IPS-NIHi11 (cell line): ENCODE measurements around the gene NOTCH4.

Source experiments
- DNase-seq: peaks from one replicate; pipeline ENCODE4 v3.0.0; 2012; ENCODE audit warnings: mixed read lengths, low spot score

The NOTCH4 gene

DNA sequence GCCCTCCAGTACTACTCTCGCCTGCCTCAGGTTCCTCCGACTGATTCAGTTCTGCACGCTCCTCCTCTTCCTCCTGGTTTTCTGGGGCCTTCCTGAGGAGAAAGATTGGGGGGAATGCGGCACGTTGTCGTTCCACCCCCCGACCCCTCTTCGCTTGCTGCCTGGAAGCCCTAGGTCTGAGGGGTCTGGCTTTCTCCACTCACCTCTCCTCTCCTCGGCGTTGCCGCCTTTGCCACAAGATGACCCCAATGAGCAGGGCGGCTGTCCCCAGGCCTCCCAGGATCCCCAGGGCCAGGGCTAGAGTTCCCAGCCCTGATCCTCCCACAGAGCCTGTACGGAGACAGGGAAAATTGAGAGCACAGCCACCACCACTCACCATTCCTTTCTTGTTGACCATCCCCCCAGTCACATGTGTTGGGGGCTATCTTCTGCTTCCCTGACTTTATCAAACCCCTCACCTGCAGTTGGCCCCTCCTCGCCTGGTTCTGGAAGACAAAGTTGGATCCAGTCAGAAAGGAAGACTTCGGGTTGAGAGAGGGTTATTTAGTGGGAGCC lies 42.6 kb downstream of the NOTCH4 start:
- no peak for DNase-seq

DNA sequence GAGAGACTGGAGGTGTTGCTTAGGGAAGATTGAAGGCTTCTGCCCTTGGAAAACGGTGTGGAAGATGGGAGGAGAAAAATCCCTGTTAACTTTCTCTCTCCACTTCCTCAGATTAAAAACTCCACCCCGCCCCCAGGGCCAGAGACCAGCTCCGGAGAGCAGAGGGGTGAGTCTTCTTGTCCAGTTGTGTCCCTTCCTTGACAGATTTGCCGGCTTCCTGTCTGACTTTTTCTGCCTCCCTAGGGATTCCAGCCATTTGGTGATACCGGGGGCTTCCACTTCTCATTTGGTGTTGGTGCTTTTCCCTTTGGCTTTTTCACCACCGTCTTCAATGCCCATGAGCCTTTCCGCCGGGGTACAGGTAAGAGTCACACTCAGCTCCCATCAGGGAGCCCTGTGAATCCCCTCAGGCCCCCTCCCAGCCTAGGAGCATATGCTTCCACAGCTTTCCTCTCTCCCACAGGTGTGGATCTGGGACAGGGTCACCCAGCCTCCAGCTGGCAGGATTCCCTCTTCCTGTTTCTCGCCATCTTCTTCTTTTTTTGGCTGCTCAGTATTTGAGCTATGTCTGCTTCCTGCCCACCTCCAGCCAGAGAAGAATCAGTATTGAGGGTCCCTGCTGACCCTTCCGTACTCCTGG lies 44.0 kb downstream of the NOTCH4 start:
- no peak for DNase-seq

DNA sequence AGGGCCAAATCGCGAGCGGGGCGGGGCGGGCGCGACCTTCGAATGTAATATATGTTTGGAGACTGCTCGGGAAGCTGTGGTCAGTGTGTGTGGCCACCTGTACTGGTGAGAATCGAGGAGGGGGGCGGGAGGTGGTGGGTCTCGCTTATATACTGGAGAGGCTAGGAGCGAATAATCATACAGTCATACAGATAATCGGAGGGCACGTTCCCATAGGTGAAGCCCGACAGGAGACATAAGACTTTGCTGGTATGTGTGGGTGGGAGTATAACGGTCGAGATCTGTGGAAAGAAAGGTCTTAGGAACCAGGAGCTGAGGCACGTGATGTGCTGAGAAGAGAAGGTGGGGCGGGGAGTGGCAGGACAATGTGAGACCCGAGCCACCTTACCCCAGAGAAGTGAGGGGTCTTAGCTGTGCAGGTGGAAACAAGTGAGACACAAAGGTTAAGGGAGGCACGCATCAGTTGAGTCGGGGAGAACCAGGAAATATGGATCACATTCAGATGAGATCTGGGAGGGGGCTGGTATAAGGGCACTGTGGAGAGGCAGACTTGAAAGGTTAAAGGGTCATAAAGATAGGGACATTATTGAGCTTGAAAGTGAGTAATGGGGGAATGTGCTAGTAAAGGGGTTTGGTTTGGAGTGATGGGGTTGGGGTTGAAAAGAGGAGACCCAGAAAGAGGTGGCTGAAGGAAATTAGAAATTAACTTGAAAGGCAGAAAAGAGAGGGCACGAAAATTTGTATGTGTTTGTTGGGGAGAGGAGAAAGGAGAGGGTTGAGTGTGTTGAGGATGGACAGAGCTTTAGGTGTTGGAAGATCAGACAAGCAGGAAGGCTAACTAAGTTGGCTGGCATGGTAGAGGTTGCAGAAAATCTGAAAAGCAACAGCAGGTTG lies 45.1 kb downstream of the NOTCH4 start:
- DNase-seq = no peak

DNA sequence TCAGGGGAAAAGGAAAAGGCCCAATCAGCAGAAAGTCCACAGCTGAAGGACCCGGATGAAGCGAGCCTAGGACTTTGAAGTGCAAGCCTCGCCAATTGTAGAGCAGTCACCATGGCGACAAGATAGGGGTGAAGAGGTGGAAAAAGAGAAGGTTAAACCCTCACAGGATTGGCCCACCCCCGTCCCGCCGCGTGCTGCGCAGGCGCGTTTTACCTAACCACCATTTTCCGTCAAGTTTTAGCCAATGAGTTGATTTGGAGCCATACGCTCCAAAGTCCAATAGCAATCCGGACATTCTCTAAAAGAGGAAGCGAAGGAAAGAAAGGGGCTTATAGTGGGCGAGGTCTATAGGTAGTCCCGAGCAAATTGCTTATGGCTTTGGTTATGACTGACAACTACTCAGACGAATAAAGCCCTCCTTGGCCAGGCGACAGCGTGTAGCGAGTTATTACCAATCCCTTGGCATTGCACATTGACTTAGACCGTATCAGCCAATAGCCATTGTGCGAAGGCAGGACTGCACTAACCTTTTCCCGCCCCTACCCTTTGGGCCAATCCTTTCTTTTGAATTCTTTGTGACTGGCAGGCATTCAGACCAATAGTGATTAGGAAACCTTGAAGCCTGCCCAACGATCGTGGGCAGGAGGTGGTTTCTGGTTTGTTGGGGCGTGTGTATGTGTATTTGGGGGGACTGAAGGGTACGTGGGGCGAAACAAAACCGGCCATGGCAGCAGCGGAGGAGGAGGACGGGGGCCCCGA lies 45.9 kb downstream of the NOTCH4 start, which contains the start of gene RNF5:
Gene RNF5 (plus strand): TSS at position 618 of the 759 bp plus-strand sequence. CDS start 107 bp downstream, at position 725.
- DNase-seq = peak; percentile 90

DNA sequence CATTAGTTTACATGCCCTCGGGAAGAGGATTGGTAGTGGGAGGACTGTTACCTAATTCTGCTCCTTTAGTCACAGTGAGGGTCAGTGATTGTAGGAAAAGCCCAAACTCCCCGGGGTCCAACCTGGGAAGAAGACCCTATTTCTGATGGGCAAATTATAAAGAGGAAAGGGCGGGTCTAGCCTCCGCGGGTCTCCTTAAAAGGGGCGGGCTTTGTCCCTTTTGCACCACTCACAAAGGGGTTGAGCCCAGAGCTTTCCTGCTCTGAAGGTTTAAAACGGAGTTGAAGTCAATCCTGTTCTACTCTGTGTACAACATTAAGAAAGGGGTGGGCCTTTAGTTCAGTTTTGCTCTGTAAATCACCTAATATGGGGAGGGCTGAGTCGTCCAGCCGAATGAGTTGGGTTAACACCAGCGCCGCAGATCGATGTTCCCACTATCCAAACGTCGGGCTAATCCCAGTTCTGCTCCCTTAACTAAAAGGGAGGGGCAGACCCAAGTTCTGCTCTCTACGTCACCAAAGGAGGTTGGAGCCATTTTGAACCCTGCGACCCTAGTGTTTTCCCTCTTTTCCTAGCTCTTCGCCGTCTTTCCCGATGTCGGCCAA lies 46.6 kb downstream of the NOTCH4 start:
- DNase-seq = no peak

DNA sequence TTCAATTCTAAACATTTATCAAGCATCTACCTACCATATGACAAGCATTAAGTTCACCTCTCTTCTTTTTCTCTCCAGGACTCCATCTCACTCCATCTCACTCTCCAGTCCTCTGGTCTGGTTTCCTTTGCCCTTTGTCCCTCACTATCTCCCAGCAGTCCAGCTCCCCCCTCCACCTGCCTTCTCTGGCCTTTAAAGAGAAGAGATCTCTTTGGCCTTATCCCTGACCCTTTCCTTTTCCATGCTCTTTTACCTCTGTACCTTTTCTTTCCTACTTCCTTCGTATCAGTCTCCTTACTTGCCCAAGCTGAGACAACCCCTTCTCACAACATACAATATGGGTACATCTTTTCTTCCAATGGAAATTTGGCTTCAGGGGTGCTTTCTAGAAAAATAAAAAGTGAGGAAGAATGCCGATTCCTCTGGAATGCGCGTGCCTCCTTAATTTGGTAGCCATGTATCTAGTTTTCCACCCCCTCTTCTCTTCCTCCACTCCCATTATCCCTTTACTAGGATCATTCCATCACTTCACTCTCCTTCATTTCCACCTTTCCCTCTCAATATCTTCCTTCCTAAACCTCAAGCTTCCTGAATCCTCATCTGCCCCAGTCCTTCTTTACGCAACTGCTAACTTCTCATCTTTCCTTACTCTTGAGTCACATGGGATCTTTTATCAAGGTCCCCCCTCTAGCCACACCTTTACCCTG lies 47.2 kb downstream of the NOTCH4 start:
- no peak for DNase-seq

DNA sequence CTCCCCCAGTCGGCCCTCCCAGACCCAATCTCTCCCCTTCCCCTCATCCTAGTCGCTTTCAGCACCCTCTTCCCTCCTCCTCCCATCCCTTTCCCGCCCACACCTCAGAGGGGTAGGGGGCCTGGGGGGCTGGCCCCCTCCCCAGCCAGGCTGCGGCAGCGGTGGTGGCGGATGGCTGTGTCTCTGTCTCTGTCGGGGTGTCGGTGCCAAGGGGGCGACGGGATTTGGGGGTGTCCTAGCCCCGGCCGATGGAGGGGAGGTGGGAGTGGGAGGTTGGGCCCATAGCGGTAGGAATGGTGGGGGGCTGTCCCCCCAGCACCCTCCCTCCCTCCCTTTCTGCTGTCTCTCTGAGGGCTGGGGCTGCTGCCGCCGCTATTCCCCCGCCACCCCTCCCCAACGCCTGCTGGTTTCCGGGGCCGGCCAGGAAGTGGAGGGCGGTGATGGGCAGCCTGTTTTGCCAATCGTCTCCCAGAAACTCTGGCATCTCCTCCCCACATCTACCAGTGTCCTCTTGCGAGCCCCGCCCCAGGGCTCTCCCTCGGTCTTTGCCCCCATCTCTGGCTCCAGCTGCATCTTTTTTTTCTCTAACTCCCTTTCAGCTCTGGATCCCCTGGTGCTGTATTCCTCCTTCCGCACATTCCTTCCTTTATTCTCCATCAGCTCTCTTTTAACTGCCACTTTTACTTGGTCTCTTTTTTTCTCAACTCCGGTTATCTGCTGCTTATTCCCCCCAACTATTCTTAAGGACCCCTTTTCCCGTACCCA lies 48.0 kb downstream of the NOTCH4 start, which contains the start of gene AGPAT1:
Gene AGPAT1 (minus strand): TSS at position 374 of the 765 bp plus-strand sequence. CDS start 4,588 bp downstream, outside the sequence.
- peak; percentile 93 for DNase-seq

DNA sequence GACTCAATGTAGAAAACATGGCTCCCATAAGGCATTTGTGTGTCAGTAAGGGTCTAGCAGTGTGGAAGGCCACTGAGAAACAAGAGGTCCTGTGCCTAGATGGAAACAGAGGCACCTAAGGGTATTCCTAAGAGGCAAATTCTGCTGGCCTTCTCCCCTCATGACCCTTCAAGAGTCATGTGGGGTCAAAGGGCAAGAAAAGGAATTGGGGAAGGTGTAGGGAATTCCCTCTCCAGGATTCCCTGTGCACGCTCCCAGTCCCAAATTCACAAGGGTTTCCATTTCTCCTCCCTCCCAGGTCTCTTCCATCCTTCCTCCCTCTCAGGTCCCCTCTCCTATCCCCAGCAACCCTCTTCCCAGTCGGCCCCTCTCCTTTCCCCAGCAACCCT lies 48.6 kb downstream of the NOTCH4 start:
- DNase-seq = no peak

DNA sequence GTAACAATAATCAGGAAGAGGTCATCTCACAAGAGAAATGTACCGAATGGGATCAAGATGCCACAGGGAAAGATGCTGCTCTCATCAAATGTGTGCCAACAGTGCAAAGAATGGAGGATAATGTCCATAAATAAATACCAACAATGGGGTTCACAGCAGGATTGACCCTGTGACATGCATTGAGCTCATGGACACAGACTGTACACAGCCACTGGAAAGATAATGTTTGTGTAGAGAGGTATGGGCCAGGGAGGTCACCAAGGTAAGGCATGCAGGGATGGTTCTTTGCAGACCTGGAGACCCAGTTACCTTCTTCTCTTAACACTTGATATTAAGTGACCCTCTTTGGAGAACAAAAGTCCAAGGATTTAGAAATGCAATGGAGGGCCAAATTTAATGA lies 49.5 kb downstream of the NOTCH4 start:
- no peak for DNase-seq

DNA sequence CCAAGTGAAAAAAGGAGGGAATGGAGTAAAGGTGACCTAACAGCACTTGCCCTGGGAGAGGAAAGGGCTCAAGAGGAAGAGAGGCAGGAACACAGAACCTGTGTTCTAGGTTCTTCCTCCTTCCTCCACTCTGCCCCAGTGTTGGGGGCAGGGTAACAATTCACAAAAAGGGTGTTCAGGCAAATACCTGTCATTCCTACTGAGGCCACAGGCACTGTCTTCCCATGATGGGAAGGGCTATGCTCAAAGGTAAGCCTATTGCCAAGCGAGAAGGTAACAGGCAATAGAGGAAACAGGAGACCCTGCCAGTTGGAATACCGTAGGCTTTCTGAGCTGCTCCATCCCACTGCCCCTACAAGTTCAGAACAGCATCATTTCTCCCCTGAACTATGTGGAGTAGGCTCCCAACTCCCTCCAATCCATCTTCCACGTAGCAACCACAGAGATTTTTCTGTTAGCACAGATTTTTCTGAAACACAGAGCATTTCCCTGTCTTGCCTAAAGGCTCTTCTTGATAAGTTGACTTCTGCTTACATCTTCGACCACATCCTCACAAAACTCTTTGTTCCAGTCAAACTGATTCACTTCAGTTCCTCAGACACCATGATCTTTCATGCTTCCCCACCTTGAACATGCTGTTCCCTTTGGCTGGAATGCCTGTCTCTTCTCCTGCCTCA lies 50.7 kb downstream of the NOTCH4 start:
- no peak for DNase-seq

DNA sequence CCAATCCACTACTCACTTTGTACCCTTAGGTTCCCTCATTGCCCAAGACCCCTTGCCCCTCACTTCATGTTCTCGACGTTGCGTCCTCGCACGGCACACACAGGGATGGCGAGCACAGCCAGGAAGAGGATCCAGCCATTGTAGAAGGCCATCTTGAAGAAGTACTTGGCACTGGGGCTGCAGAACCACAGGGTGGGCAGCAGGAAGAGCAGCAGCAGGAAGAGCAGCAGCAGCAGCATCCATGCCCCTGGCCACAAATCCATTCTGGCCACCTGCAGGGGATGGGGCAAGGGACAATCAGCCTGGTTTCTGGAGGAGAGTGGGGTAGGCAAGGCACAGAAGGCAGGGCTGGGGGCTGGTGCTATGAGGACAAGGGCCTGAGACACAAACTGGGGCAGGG lies 52.6 kb downstream of the NOTCH4 start:
- no peak for DNase-seq

DNA sequence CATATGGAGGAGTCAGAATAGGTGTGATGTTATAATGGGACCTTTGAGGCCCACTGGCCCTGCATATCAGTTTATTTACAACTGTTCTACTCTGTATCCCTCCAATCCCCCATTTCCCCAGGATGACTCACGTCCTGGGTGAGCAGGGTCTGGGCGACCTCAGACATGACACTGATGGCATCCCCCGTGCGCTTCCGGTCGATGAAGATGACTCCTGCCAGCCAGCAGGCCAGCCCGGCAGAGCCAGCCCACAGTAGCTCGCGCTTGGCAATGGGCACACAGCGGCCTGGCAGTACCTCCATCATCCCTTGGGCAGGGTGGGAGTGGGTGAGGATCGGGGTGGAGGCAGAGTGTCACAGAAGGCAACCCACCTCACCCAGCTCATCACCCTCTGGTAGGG lies 53.6 kb downstream of the NOTCH4 start:
- DNase-seq = no peak

DNA sequence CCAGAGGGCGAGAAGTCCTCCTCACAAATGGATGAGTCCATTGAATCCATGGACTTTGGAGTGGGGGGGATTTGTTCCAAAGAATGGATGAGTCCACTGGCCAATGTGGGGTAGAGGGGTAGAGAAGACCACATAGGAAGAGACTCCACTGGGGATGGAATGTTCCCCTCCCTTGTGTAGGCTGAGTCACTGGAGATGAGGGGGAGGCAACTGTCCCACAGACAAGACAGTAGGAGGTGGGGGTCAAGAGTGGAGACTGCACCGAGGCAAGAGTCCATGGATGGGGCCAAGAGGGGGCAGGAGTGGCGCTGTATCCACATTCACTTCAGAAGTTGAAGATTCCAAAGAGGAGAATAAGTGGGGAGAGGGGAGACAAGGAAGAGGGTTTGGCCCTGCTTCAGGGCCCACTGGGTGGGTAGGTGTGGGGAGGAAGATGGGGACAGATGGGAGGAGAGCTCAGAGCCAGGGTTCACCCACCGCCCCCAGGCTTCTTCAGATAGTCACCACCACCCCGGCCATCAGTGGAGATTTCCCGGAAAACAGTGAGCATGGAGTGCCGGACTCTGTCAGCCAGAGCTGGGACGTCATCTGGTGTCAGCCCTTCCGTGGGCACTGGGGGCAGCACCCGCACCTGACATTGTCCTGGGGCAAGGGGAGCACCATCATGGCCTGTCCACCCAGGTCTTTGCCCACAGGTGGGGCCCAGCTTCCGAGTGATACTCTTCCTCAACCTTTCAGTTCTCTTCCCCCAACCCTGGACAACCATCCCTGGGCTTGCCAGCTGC lies 54.9 kb downstream of the NOTCH4 start:
- DNase-seq = no peak

DNA sequence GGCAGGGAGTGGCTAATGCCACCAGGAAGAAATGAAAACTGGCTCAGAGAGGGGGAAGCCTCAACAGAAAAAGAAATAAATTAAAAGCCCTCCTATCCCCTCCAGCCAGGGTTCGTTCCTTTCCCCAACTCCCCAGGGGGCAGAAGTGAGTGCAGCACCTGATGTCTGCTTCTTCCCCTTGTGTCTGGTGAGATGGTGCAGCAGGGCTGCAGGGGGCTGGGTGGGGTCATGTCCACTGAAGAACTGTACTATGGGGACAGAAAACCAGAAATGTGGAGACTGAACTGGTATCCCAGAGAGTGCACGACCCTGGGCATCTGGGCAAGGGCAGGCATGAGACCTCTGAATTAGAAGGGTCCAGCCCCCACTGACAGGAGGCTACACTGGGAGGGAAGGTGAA lies 55.5 kb downstream of the NOTCH4 start:
- no peak for DNase-seq

DNA sequence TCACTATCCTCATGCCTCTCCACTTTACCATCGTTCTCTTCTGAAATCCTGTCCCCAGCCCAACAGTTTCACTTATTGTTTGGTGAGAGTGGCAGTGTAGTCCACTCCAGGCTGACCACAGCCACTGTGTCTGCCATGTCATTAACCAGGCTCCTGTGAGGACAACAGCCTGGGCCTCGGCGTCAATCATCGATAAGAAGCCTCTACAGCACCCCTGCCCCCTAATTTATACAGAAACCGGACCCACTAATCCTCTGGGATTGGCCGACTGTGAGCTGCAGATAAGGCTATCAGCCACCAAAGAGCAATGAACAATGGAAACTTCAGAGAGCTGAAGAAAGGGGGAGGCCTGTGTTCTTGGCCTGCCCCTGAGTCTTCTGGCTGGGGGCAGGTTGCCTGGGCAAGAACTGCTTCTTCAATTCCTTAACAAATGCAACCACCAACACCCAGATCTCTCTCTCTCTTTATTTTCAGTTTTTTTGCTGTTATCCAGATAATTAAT lies 56.1 kb downstream of the NOTCH4 start:
- no peak for DNase-seq

DNA sequence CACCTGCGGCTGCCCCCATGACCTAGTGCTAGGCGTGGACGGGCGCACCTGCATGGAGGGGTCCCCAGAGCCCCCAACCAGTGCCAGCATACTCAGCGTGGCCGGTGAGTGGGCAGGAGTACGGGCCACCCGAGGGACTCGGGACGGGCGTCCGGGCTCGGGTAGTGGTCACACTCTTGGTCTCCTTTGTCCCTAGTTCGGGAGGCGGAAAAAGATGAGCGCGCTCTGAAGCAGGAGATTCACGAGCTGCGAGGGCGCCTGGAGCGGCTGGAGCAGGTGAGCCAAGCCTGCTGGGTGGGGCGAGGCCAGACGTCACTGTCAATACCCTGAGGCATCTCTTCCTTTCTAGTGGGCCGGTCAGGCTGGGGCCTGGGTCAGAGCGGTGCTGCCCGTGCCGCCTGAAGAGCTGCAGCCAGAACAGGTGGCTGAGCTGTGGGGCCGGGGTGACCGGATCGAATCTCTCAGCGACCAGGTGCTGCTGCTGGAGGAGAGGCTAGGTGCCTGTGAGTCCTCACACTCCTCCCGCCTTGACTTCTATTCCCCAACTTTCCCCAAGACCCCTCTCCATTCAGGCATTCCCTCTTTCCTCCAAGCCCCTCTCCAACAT lies 56.6 kb downstream of the NOTCH4 start:
- DNase-seq = no peak

DNA sequence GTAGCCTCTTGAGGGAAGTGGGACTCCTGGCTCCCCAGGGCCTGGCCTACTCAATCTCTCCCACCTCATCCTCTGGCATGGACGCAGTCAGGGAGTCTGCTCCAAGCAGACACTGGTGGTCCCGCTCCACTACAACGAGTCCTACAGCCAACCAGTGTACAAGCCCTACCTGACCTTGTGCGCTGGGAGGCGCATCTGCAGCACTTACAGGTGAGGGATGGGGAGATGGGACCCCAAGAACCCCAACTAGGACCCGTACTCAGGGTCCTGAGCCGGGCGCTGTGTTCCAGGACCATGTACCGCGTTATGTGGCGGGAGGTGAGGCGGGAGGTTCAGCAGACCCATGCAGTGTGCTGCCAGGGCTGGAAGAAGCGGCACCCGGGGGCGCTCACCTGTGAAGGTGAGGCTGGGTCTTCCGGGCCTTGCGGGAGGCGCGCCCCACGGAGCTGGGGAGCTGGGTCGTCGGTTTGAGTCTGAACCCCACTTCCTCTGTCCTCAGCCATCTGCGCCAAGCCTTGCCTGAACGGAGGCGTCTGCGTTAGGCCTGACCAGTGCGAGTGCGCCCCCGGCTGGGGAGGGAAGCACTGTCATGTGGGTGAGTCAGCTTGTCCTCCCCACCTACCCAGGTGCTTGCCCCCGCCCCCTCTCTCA lies 57.3 kb downstream of the NOTCH4 start:
- DNase-seq = peak; percentile 74

DNA sequence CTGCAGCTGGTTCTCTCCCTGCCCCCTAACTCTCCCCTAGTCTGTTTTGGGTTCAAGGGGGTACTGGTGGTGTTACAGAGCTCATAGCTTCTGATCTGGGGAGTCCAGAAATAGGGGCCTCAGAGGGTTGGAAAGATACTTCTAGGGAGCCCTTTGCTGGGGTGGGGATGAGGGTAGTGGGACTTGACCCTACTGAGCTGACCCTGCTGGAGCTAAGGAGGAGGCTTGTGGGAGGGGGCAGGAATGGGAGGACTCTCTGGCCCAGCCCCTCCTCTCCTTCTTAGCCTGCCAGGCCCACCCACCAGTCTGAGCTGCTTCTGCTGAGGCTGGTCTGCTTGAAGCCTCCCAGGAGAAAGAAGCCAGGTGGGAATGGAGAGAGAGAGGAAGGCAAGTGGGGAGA lies 59.6 kb downstream of the NOTCH4 start, which contains the start of gene EGFL8:
Gene EGFL8 (plus strand): TSS at position 301 of the 400 bp plus-strand sequence. CDS start 1,571 bp downstream, outside the sequence.
- no peak for DNase-seq
